SK-N-SH (cell line): Measurements from ENCODE around the gene LTBP1.

Source experiments
- ELF1 ChIP-seq: IDR thresholded peaks from 2 replicates; pipeline ENCODE4 v1.4.0; 2012
- FOSL2 ChIP-seq: IDR thresholded peaks from 2 replicates; pipeline ENCODE4 v1.4.0; 2012; ENCODE audit warnings: low read depth, mild to moderate bottlenecking, moderate library complexity, borderline replicate concordance
- GATA2 ChIP-seq: sonication (generic); formaldehyde crosslinking; IDR thresholded peaks from 2 replicates; pipeline ENCODE4 v1.5.0; 2020; ENCODE audit warnings: mild to moderate bottlenecking, missing genetic modification reagents
- JUND ChIP-seq: IDR thresholded peaks from 2 replicates; pipeline ENCODE4 v1.4.0; 2012
- MXI1 ChIP-seq: IDR thresholded peaks from 2 replicates; pipeline ENCODE4 v1.6.1; 2012; ENCODE audit warnings: mild to moderate bottlenecking, low read depth, low read length, improper control_type of control experiment
- PBX3 ChIP-seq: IDR thresholded peaks from 2 replicates; pipeline ENCODE4; 2012
- RCOR1 ChIP-seq: fragments of 150-350 bp; IDR thresholded peaks from 2 replicates; pipeline ENCODE4 v1.6.1; 2017; ENCODE audit warnings: antibody characterized with exemption, low read length
- RXRA ChIP-seq: IDR thresholded peaks from 2 replicates; pipeline ENCODE4 v1.4.0; 2012; ENCODE audit warnings: low read depth, mild to moderate bottlenecking, borderline replicate concordance
- TAF1 ChIP-seq: IDR thresholded peaks from 2 replicates; pipeline ENCODE4 v1.6.1; 2012; ENCODE audit warnings: low read depth, mild to moderate bottlenecking, low read length, moderate library complexity, borderline replicate concordance
- TF ChIP-seq, protein P1 (sequence below): fragments of 200-600 bp; sonication (generic); IDR thresholded peaks from 2 replicates; pipeline ENCODE4 v1.6.1; 2017; ENCODE audit warnings: antibody characterized with exemption, mild to moderate bottlenecking, moderate library complexity
- TF ChIP-seq, protein P2 (sequence below): IDR thresholded peaks from 2 replicates; pipeline ENCODE4 v1.6.1; 2012; ENCODE audit warnings: mild to moderate bottlenecking, low read depth, low read length, moderate library complexity
- TF ChIP-seq, protein P3 (sequence below): IDR thresholded peaks from 2 replicates; pipeline ENCODE4 v1.4.0; 2012; ENCODE audit warnings: low read depth
- TF ChIP-seq, protein P4 (sequence below): IDR thresholded peaks from 2 replicates; pipeline ENCODE4 v1.4.0; 2012; ENCODE audit warnings: low read depth, borderline replicate concordance

GRCh38 chr2:32910883-32911598 lies 35.7 kb upstream of the LTBP1 start:
- TF ChIP-seq JUND: no peak
- TF ChIP-seq, protein P1, sequence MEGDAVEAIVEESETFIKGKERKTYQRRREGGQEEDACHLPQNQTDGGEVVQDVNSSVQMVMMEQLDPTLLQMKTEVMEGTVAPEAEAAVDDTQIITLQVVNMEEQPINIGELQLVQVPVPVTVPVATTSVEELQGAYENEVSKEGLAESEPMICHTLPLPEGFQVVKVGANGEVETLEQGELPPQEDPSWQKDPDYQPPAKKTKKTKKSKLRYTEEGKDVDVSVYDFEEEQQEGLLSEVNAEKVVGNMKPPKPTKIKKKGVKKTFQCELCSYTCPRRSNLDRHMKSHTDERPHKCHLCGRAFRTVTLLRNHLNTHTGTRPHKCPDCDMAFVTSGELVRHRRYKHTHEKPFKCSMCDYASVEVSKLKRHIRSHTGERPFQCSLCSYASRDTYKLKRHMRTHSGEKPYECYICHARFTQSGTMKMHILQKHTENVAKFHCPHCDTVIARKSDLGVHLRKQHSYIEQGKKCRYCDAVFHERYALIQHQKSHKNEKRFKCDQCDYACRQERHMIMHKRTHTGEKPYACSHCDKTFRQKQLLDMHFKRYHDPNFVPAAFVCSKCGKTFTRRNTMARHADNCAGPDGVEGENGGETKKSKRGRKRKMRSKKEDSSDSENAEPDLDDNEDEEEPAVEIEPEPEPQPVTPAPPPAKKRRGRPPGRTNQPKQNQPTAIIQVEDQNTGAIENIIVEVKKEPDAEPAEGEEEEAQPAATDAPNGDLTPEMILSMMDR: no peak
- TF ChIP-seq PBX3: no peak
- TF ChIP-seq RCOR1: no peak
- TF ChIP-seq, protein P2, sequence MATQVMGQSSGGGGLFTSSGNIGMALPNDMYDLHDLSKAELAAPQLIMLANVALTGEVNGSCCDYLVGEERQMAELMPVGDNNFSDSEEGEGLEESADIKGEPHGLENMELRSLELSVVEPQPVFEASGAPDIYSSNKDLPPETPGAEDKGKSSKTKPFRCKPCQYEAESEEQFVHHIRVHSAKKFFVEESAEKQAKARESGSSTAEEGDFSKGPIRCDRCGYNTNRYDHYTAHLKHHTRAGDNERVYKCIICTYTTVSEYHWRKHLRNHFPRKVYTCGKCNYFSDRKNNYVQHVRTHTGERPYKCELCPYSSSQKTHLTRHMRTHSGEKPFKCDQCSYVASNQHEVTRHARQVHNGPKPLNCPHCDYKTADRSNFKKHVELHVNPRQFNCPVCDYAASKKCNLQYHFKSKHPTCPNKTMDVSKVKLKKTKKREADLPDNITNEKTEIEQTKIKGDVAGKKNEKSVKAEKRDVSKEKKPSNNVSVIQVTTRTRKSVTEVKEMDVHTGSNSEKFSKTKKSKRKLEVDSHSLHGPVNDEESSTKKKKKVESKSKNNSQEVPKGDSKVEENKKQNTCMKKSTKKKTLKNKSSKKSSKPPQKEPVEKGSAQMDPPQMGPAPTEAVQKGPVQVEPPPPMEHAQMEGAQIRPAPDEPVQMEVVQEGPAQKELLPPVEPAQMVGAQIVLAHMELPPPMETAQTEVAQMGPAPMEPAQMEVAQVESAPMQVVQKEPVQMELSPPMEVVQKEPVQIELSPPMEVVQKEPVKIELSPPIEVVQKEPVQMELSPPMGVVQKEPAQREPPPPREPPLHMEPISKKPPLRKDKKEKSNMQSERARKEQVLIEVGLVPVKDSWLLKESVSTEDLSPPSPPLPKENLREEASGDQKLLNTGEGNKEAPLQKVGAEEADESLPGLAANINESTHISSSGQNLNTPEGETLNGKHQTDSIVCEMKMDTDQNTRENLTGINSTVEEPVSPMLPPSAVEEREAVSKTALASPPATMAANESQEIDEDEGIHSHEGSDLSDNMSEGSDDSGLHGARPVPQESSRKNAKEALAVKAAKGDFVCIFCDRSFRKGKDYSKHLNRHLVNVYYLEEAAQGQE: no peak
- no peak for TF ChIP-seq RXRA
- TF ChIP-seq, protein P3, sequence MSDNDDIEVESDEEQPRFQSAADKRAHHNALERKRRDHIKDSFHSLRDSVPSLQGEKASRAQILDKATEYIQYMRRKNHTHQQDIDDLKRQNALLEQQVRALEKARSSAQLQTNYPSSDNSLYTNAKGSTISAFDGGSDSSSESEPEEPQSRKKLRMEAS: no peak
- TF ChIP-seq TAF1: no peak
- no peak for TF ChIP-seq GATA2 (CRISPR knock-in tag)
- TF ChIP-seq, protein P4, sequence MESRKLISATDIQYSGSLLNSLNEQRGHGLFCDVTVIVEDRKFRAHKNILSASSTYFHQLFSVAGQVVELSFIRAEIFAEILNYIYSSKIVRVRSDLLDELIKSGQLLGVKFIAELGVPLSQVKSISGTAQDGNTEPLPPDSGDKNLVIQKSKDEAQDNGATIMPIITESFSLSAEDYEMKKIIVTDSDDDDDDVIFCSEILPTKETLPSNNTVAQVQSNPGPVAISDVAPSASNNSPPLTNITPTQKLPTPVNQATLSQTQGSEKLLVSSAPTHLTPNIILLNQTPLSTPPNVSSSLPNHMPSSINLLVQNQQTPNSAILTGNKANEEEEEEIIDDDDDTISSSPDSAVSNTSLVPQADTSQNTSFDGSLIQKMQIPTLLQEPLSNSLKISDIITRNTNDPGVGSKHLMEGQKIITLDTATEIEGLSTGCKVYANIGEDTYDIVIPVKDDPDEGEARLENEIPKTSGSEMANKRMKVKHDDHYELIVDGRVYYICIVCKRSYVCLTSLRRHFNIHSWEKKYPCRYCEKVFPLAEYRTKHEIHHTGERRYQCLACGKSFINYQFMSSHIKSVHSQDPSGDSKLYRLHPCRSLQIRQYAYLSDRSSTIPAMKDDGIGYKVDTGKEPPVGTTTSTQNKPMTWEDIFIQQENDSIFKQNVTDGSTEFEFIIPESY: no peak
- no peak for TF ChIP-seq MXI1
- TF ChIP-seq ELF1: no peak
- no peak for TF ChIP-seq FOSL2
